ENCODE measurements around the gene RCC1.
"Not testable (repeated sequence)": the region's sequence is repeated elsewhere in the genome, so short reads cannot be mapped to it uniquely, and the experiment has no call there.

Gene RCC1

DNA sequence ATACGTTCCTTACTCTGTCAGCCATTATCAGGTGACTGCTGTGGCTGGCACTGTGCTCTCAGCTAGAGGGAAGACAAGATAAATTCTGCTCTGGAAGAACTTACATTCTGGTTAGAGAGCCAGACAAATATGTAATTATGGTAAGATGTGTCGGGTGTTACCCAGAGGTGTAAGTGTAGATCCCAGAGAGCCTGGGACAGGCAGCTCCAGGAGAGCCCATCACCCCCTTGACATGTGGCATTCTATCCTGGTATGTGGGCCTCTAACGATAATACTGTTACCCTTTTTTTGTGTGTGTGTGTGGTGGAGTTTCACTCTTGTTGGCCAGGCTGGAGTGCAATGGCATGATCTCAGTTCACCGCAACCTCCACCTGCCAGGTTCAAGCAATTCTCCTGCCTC is 66.1 kb downstream of the RCC1 start:
- Histone ChIP-seq H3K36me3 (ENCODE audit: control insufficient read depth, insufficient read depth, low read length) (no peaks in the 10 kb centered on the region), H3K27ac (no peak overlapping the region), H3K4me1 (no peaks in the 10 kb centered on the region), H3K79me2 (no peaks in the 10 kb centered on the region), H3K4me3 (ENCODE audit: low read depth, low read length) (no peak overlapping the region), H3K27me3 (ENCODE audit: control insufficient read depth, insufficient read depth, low read length) (no peaks in the 10 kb centered on the region), H3K9ac (no peak overlapping the region), H3K9me3 (ENCODE audit: control insufficient read depth, low read length) (no peaks in the 10 kb centered on the region), H2AFZ (no peak overlapping the region), H3K4me2 (ENCODE audit: low read length) (no peak overlapping the region)
- TF ChIP-seq, protein P1, sequence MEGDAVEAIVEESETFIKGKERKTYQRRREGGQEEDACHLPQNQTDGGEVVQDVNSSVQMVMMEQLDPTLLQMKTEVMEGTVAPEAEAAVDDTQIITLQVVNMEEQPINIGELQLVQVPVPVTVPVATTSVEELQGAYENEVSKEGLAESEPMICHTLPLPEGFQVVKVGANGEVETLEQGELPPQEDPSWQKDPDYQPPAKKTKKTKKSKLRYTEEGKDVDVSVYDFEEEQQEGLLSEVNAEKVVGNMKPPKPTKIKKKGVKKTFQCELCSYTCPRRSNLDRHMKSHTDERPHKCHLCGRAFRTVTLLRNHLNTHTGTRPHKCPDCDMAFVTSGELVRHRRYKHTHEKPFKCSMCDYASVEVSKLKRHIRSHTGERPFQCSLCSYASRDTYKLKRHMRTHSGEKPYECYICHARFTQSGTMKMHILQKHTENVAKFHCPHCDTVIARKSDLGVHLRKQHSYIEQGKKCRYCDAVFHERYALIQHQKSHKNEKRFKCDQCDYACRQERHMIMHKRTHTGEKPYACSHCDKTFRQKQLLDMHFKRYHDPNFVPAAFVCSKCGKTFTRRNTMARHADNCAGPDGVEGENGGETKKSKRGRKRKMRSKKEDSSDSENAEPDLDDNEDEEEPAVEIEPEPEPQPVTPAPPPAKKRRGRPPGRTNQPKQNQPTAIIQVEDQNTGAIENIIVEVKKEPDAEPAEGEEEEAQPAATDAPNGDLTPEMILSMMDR (IDR thresholded peaks at IDR 0.05): no peak

DNA sequence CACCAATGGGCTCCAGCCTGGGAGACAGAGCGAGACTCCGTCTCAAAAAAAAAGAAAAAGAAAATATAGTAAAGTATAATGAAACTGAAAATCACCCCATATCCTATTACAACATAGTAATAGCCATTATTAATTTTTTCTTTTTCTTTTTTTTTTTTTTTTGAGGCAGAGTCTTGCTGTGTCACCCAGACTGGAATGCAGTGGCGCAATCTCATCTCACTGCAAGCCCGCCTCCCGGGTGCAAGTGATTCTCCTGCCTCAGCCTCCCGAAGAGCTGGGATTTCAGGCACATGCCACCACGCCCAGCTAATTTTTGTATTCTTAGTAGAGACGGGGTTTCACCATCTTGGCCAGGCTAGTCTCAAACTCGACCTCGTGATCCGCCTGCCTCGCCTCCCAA is 67.0 kb downstream of the RCC1 start:
- not testable (repeated sequence) for H3K27me3 ChIP-seq (ENCODE audit: control insufficient read depth, insufficient read depth, low read length); H3K4me1 ChIP-seq; H3K9ac ChIP-seq; H3K27ac ChIP-seq; H3K36me3 ChIP-seq (ENCODE audit: control insufficient read depth, insufficient read depth, low read length); H3K4me2 ChIP-seq (ENCODE audit: low read length); H2AFZ ChIP-seq; H3K9me3 ChIP-seq (ENCODE audit: control insufficient read depth, low read length); H3K79me2 ChIP-seq; H3K4me3 ChIP-seq (ENCODE audit: low read depth, low read length)

DNA sequence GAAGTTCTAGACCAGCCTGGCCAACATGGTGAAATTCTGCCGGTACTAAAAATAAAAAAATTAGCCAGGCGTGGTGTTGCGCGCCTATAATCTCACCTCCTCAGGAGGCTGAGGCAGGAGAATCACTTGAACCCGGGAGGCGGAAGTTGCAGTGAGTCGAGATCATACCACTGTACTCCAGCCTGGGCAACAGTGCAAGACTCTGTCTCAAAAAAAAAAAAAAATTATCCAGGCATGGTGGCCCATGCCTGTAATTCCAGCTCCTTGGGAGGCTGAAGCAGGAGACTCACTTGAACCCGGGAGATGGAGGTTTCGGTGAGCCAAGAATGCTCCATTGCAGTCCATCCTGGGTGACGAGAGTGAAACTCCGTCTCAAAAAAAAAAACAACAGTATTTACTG is 67.7 kb downstream of the RCC1 start:
- Histone ChIP-seq H3K27me3 (ENCODE audit: control insufficient read depth, insufficient read depth, low read length) (no peaks in the 10 kb centered on the region), H3K9me3 (ENCODE audit: control insufficient read depth, low read length) (no peaks in the 10 kb centered on the region), H3K27ac (no peak overlapping the region), H3K79me2 (no peaks in the 10 kb centered on the region), H3K4me3 (ENCODE audit: low read depth, low read length) (no peak overlapping the region), H3K36me3 (ENCODE audit: control insufficient read depth, insufficient read depth, low read length) (no peaks in the 10 kb centered on the region), H3K9ac (no peak overlapping the region), H3K4me2 (ENCODE audit: low read length) (no peak overlapping the region), H2AFZ (no peak overlapping the region), H3K4me1 (no peaks in the 10 kb centered on the region)
- TF ChIP-seq, protein P1 (IDR thresholded peaks at IDR 0.05): no peak

DNA sequence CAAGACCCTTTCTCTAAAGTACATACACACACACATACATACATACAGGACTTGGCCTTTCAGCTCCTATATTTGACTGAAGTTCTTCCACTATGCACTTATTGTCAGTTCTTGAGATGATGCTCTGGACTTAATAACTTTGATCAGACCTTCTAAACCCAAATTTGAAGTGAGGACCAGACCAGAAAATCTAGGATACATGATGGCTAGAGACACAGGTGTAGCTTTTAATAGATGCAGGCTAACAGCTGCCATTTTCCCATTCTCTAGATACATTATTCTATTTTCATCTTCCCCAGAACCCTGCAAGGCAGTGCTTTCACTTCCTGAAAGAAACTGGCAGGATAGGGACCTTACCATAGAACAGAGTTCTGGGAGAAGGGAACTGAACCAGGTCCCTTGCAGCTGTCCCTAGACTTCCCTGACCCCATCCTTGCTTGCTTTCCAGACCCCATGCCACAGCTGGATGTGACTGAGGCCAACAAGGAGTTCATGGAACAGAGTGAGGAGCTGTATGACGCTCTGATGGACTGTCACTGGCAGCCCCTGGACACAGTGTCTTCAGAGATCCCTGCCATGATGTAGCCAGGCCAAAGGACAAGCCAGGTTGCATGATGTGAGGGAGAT is 71.3 kb downstream of the RCC1 start:
- TF ChIP-seq, protein P1 (IDR thresholded peaks at IDR 0.05): no peak
- Histone ChIP-seq H3K9me3 (ENCODE audit: control insufficient read depth, low read length) (no peaks in the 10 kb centered on the region), H3K4me2 (ENCODE audit: low read length) (no peak overlapping the region), H3K9ac (no peak overlapping the region), H3K27ac (no peak overlapping the region), H3K27me3 (ENCODE audit: control insufficient read depth, insufficient read depth, low read length) (no peaks in the 10 kb centered on the region), H3K4me1 (no peaks in the 10 kb centered on the region), H3K4me3 (ENCODE audit: low read depth, low read length) (no peak overlapping the region), H3K36me3 (ENCODE audit: control insufficient read depth, insufficient read depth, low read length) (no peaks in the 10 kb centered on the region), H2AFZ (no peak overlapping the region), H3K79me2 (no peaks in the 10 kb centered on the region)

DNA sequence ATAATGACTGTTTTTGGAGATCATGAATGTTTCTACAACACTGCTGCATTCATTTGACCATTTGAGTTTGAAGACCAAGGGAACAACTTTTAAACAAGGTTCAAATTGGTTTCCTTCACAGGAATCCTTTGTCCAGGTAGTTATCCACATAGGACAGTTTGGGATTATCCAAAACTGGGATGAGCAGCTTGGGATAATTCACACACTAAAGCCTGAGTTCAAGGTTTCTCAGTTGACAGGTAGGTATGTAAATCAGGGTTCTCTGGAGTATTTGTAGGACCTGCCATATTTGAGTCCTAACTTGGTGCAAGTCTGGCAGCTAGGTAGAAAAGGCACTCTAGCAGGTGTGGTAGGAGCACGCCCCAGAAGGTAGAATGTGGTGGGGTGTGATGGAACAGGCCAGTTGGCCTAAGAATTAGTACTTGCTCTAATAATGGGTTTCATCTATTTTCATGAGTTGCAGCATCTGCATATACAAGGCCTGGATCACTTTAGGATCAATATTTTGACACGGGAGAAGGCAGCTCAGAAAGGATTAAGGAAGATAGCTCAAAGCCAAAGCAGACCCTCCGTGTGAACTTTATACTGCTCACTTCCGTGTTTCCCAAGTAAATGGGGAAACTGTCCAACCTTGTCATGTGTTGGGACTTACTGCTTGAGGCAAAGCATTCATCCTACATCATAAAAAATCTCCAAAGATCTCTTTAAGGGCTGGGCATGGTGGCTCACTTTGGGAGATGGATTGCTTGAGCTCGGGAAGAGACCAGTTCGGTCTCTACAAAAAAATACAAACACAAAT is 72.1 kb downstream of the RCC1 start:
- Histone ChIP-seq H3K27me3 (ENCODE audit: control insufficient read depth, insufficient read depth, low read length) (no peaks in the 10 kb centered on the region), H3K9ac (no peak overlapping the region), H3K4me3 (ENCODE audit: low read depth, low read length) (no peak overlapping the region), H3K4me1 (no peaks in the 10 kb centered on the region), H3K4me2 (ENCODE audit: low read length) (no peak overlapping the region), H3K9me3 (ENCODE audit: control insufficient read depth, low read length) (no peaks in the 10 kb centered on the region), H3K36me3 (ENCODE audit: control insufficient read depth, insufficient read depth, low read length) (no peaks in the 10 kb centered on the region), H3K79me2 (no peaks in the 10 kb centered on the region), H3K27ac (no peak overlapping the region), H2AFZ (no peak overlapping the region)
- TF ChIP-seq, protein P1 (IDR thresholded peaks at IDR 0.05): no peak
